Stimulated activated CD4-positive, alpha-beta T cell treated with anti-CD3 and anti-CD28 coated beads, Interleukin-2, amount 100 ng/mL, for 4 hours (primary cell): Measurements from ENCODE around the gene GRIN2A.

Source experiments
- DNase-seq: peaks from one replicate; pipeline ENCODE4 v3.0.0-alpha.2; 2020; ENCODE audit warnings: low read depth

GRIN2A gene

GRCh38 chr16:9820476-9821246, 361.6 kb downstream of the GRIN2A start:
- DNase-seq: no peak

- no peak for DNase-seq
These were observed 363.5 kb downstream of the GRIN2A start for GRCh38 chr16:9818702-9819101.

- no peak for DNase-seq
These were observed 364.6 kb downstream of the GRIN2A start for GRCh38 chr16:9817586-9817985.

- DNase-seq: no peak
These were observed 365.6 kb downstream of the GRIN2A start for GRCh38 chr16:9816644-9817043.

- no peak for DNase-seq
These were observed 368.6 kb downstream of the GRIN2A start for GRCh38 chr16:9813665-9814064.

- no peak for DNase-seq
These were observed 374.0 kb downstream of the GRIN2A start for GRCh38 chr16:9808210-9808609.

GRCh38 chr16:9807302-9807701, 374.9 kb downstream of the GRIN2A start:
- no peak for DNase-seq

- no peak for DNase-seq
These were observed 377.1 kb downstream of the GRIN2A start for GRCh38 chr16:9805109-9805508.

GRCh38 chr16:9802160-9802559, 380.1 kb downstream of the GRIN2A start:
- no peak for DNase-seq

GRCh38 chr16:9801651-9802050, 380.6 kb downstream of the GRIN2A start:
- DNase-seq: no peak

- no peak for DNase-seq
These were observed 382.0 kb downstream of the GRIN2A start for GRCh38 chr16:9800186-9800738.

GRCh38 chr16:9798952-9799580, 383.2 kb downstream of the GRIN2A start:
- DNase-seq: no peak

GRCh38 chr16:9798474-9798873, 383.8 kb downstream of the GRIN2A start:
- no peak for DNase-seq

- no peak for DNase-seq
These were observed 384.9 kb downstream of the GRIN2A start for GRCh38 chr16:9797306-9797705.

GRCh38 chr16:9793623-9794022, 388.6 kb downstream of the GRIN2A start:
- DNase-seq: no peak

GRCh38 chr16:9791556-9791955, 390.7 kb downstream of the GRIN2A start:
- no peak for DNase-seq

GRCh38 chr16:9790199-9790598, 392.0 kb downstream of the GRIN2A start:
- no peak for DNase-seq

- no peak for DNase-seq
These were observed 394.5 kb downstream of the GRIN2A start for GRCh38 chr16:9787717-9788116.

GRCh38 chr16:9780831-9781230, 401.4 kb downstream of the GRIN2A start:
- DNase-seq: no peak

- no peak for DNase-seq
These were observed 403.4 kb downstream of the GRIN2A start for GRCh38 chr16:9778849-9779248.

GRCh38 chr16:9775998-9776397, 406.2 kb downstream of the GRIN2A start:
- DNase-seq: no peak

GRCh38 chr16:9773289-9773688, 408.9 kb downstream of the GRIN2A start:
- no peak for DNase-seq

- DNase-seq: no peak
These were observed 409.6 kb downstream of the GRIN2A start for GRCh38 chr16:9772526-9773225.
